ENCODE data around the gene ANKRD2.

ANKRD2 gene

GRCh38 chr10:97533888-97534287 lies 38.7 kb upstream of the ANKRD2 start:
- no peak overlapping the region for H3K9ac ChIP-seq (ENCODE audit: low read length)
- no peak overlapping the region for H2AK5ac ChIP-seq (ENCODE audit: low read length)
- H3K9me3 ChIP-seq (ENCODE audit: insufficient read depth, low read depth, low read length): peaks cover 1% of the 10 kb centered on the region
- peaks cover 11 to 23% of the 10 kb centered on the region in 2 experiments for H3K4me1 ChIP-seq (ENCODE audit: control insufficient read depth in 1 of 2, insufficient read depth in 2 of 2, low read length in 2 of 2)
- H3K27me3 ChIP-seq (ENCODE audit: insufficient read depth, low read length): no peaks in the 10 kb centered on the region
- H2BK5ac ChIP-seq (ENCODE audit: low read depth, low read length, poor library complexity): no peak overlapping the region
- no peak overlapping the region for H3K4me3 ChIP-seq (ENCODE audit: low read depth, low read length)
- H3K36me3 ChIP-seq (ENCODE audit: control insufficient read depth in 1 of 2, insufficient read depth in 2 of 2, low read length in 2 of 2): peaks cover 0 to 2% of the 10 kb centered on the region in 2 experiments
- peaks cover 3% of the 10 kb centered on the region for H3K79me1 ChIP-seq (ENCODE audit: low read length)
- no peaks in the 10 kb centered on the region for H3K79me2 ChIP-seq (ENCODE audit: control insufficient read depth, insufficient read depth, low read length, poor library complexity)
- H3K4me2 ChIP-seq (ENCODE audit: low read length): no peak overlapping the region
- peak overlapping the region; percentile 26 for H2BK12ac ChIP-seq (ENCODE audit: low read length)
- H4K12ac ChIP-seq (ENCODE audit: low read depth, low read length): no peak overlapping the region
- no peak overlapping the region for H2AFZ ChIP-seq (ENCODE audit: insufficient read depth, low read length, poor library complexity)
- DNase-seq: peak; percentile 51 to 57
- no CpG with 5 or more reads among the region's 6 CpGs for WGBS (ENCODE audit: extremely low coverage, insufficient coverage, insufficient read length)
- H4K8ac ChIP-seq (ENCODE audit: low read depth, low read length): no peak overlapping the region
- no peak overlapping the region for H3K4ac ChIP-seq (ENCODE audit: low read depth, low read length)
- no peak overlapping the region for H4K91ac ChIP-seq (ENCODE audit: low read depth, low read length)
- H3K14ac ChIP-seq (ENCODE audit: low read length): no peak overlapping the region
- no peak overlapping the region for H3K23ac ChIP-seq (ENCODE audit: low read length)
- no peak overlapping the region for H3K18ac ChIP-seq (ENCODE audit: low read length)
- no peak overlapping the region for H2BK120ac ChIP-seq (ENCODE audit: insufficient read depth, low read length, poor library complexity)
- H3K27ac ChIP-seq (ENCODE audit: low read depth, low read length): no peak overlapping the region

- Histone ChIP-seq H2BK120ac (ENCODE audit: insufficient read depth, low read length, poor library complexity) (no peak overlapping the region), H3K27ac (ENCODE audit: low read depth, low read length) (no peak overlapping the region), H3K9me3 (ENCODE audit: insufficient read depth, low read depth, low read length) (no peaks in the 10 kb centered on the region), H3K14ac (ENCODE audit: low read length) (no peak overlapping the region), H2BK12ac (ENCODE audit: low read length) (no peak overlapping the region), H4K8ac (ENCODE audit: low read depth, low read length) (no peak overlapping the region), H3K79me2 (ENCODE audit: control insufficient read depth, insufficient read depth, low read length, poor library complexity) (no peaks in the 10 kb centered on the region), H4K91ac (ENCODE audit: low read depth, low read length) (no peak overlapping the region), H3K4ac (ENCODE audit: low read depth, low read length) (no peak overlapping the region), H2AFZ (ENCODE audit: insufficient read depth, low read length, poor library complexity) (no peak overlapping the region), H3K9ac (ENCODE audit: low read length) (no peak overlapping the region), H3K23ac (ENCODE audit: low read length) (no peak overlapping the region), H3K18ac (ENCODE audit: low read length) (no peak overlapping the region), H2AK5ac (ENCODE audit: low read length) (no peak overlapping the region), H3K79me1 (ENCODE audit: low read length) (peaks cover 7% of the 10 kb centered on the region), H3K4me2 (ENCODE audit: low read length) (no peak overlapping the region), H3K4me3 (ENCODE audit: low read depth, low read length) (no peak overlapping the region), H3K27me3 (ENCODE audit: insufficient read depth, low read length) (no peaks in the 10 kb centered on the region), H4K12ac (ENCODE audit: low read depth, low read length) (no peak overlapping the region), H3K36me3 (ENCODE audit: control insufficient read depth in 1 of 2, insufficient read depth in 2 of 2, low read length in 2 of 2) (peaks cover 0 to 2% of the 10 kb centered on the region in 2 experiments), H2BK5ac (ENCODE audit: low read depth, low read length, poor library complexity) (no peak overlapping the region), H3K4me1 (ENCODE audit: control insufficient read depth in 1 of 2, insufficient read depth in 2 of 2, low read length in 2 of 2) (peaks cover 17 to 29% of the 10 kb centered on the region in 2 experiments)
- no CpG with 5 or more reads among the region's 6 CpGs for WGBS (ENCODE audit: extremely low coverage, insufficient coverage, insufficient read length)
- peak in 1 of 2 donors; percentile 56 for DNase-seq
Observed at GRCh38 chr10:97534746-97535367, 37.7 kb upstream of the ANKRD2 start.

- Histone ChIP-seq H3K4ac (ENCODE audit: low read depth, low read length) (peak overlapping the region; percentile 52), H3K9ac (ENCODE audit: low read length) (no peak overlapping the region)
- no peak for DNase-seq
Observed at GRCh38 chr10:97537186-97537869, 35.3 kb upstream of the ANKRD2 start.

GRCh38 chr10:97538411-97538810 lies 34.2 kb upstream of the ANKRD2 start:
- H4K8ac ChIP-seq (ENCODE audit: low read depth, low read length): no peak overlapping the region
- no peak overlapping the region for H3K4me2 ChIP-seq (ENCODE audit: low read length)
- no peak overlapping the region for H3K18ac ChIP-seq (ENCODE audit: low read length)
- no peak overlapping the region for H3K4me3 ChIP-seq (ENCODE audit: low read depth, low read length)
- no CpG with 5 or more reads among the region's 4 CpGs for WGBS (ENCODE audit: extremely low coverage, insufficient coverage, insufficient read length)
- H3K4ac ChIP-seq (ENCODE audit: low read depth, low read length): no peak overlapping the region
- H4K12ac ChIP-seq (ENCODE audit: low read depth, low read length): no peak overlapping the region
- H3K79me2 ChIP-seq (ENCODE audit: control insufficient read depth, insufficient read depth, low read length, poor library complexity): peaks cover 2% of the 10 kb centered on the region
- no peak overlapping the region for H2AFZ ChIP-seq (ENCODE audit: insufficient read depth, low read length, poor library complexity)
- peaks cover 23% of the 10 kb centered on the region for H3K79me1 ChIP-seq (ENCODE audit: low read length)
- peak overlapping the region; percentile 50 for H2BK120ac ChIP-seq (ENCODE audit: insufficient read depth, low read length, poor library complexity)
- H2BK5ac ChIP-seq (ENCODE audit: low read depth, low read length, poor library complexity): no peak overlapping the region
- peak overlapping the region; percentile 22 for H4K91ac ChIP-seq (ENCODE audit: low read depth, low read length)
- no peak overlapping the region for H3K14ac ChIP-seq (ENCODE audit: low read length)
- H2AK5ac ChIP-seq (ENCODE audit: low read length): no peak overlapping the region
- peaks cover 41 to 44% of the 10 kb centered on the region in 2 experiments for H3K4me1 ChIP-seq (ENCODE audit: control insufficient read depth in 1 of 2, insufficient read depth in 2 of 2, low read length in 2 of 2)
- H3K27ac ChIP-seq (ENCODE audit: low read depth, low read length): peak overlapping the region; percentile 59
- no peaks in the 10 kb centered on the region for H3K9me3 ChIP-seq (ENCODE audit: insufficient read depth, low read depth, low read length)
- peaks cover 0 to 2% of the 10 kb centered on the region in 2 experiments for H3K36me3 ChIP-seq (ENCODE audit: control insufficient read depth in 1 of 2, insufficient read depth in 2 of 2, low read length in 2 of 2)
- no peak overlapping the region for H3K23ac ChIP-seq (ENCODE audit: low read length)
- H2BK12ac ChIP-seq (ENCODE audit: low read length): peak overlapping the region; percentile 47
- DNase-seq: peak; percentile 47 to 56
- H3K27me3 ChIP-seq (ENCODE audit: insufficient read depth, low read length): no peaks in the 10 kb centered on the region
- H3K9ac ChIP-seq (ENCODE audit: low read length): no peak overlapping the region

More at GRCh38 chr10:97537186-97537869, 35.3 kb upstream of the ANKRD2 start:
- peak overlapping the region; percentile 2 for H2BK120ac ChIP-seq (ENCODE audit: insufficient read depth, low read length, poor library complexity)
- H3K4me1 ChIP-seq (ENCODE audit: control insufficient read depth in 1 of 2, insufficient read depth in 2 of 2, low read length in 2 of 2): peaks cover 30 to 33% of the 10 kb centered on the region in 2 experiments
- H3K4me2 ChIP-seq (ENCODE audit: low read length): no peak overlapping the region
- peaks cover 0 to 2% of the 10 kb centered on the region in 2 experiments for H3K36me3 ChIP-seq (ENCODE audit: control insufficient read depth in 1 of 2, insufficient read depth in 2 of 2, low read length in 2 of 2)
- peaks cover 2% of the 10 kb centered on the region for H3K79me2 ChIP-seq (ENCODE audit: control insufficient read depth, insufficient read depth, low read length, poor library complexity)
- H3K14ac ChIP-seq (ENCODE audit: low read length): peak overlapping the region; percentile 16
- H4K91ac ChIP-seq (ENCODE audit: low read depth, low read length): peak overlapping the region; percentile 8
- H3K4me3 ChIP-seq (ENCODE audit: low read depth, low read length): no peak overlapping the region
- no peaks in the 10 kb centered on the region for H3K9me3 ChIP-seq (ENCODE audit: insufficient read depth, low read depth, low read length)
- H3K18ac ChIP-seq (ENCODE audit: low read length): peak overlapping the region; percentile 3
- no peak overlapping the region for H2AFZ ChIP-seq (ENCODE audit: insufficient read depth, low read length, poor library complexity)
- H2BK5ac ChIP-seq (ENCODE audit: low read depth, low read length, poor library complexity): no peak overlapping the region
- H3K27ac ChIP-seq (ENCODE audit: low read depth, low read length): peak overlapping the region; percentile 37
- no peak overlapping the region for H2AK5ac ChIP-seq (ENCODE audit: low read length)
- H4K8ac ChIP-seq (ENCODE audit: low read depth, low read length): no peak overlapping the region
- H2BK12ac ChIP-seq (ENCODE audit: low read length): peak overlapping the region; percentile 1
- H3K27me3 ChIP-seq (ENCODE audit: insufficient read depth, low read length): no peaks in the 10 kb centered on the region
- peaks cover 16% of the 10 kb centered on the region for H3K79me1 ChIP-seq (ENCODE audit: low read length)
- no CpG with 5 or more reads among the region's 5 CpGs for WGBS (ENCODE audit: extremely low coverage, insufficient coverage, insufficient read length)
- H3K23ac ChIP-seq (ENCODE audit: low read length): no peak overlapping the region
- H4K12ac ChIP-seq (ENCODE audit: low read depth, low read length): no peak overlapping the region

All from trophoblast cell (in vitro differentiated cells and primary cell).